ENCODE measurements around the gene EGLN3. TPM values are rescaled to one million over a fixed set of nuclear protein-coding genes. Genes with fewer than 3 reads are reported as not detected.
"Not testable (repeated sequence)": the region's sequence is repeated elsewhere in the genome, so short reads cannot be mapped to it uniquely, and the experiment has no call there.

Gene EGLN3
- total RNA-seq, 4 donors from 2014 or later = 161 to 299 (median 167) TPM

GRCh38 chr14:33929799-33930408 lies 21.0 kb downstream of the EGLN3 start:
- WGBS, 2 donors = 65 to 76% methylated on average over 2 of the region's 2 CpGs
- H3K4me3 ChIP-seq (ENCODE audit: low read depth, poor library complexity, severe bottlenecking) = no peak overlapping the region
- TF ChIP-seq CTCF (IDR thresholded peaks at IDR 0.05) (no peak), POLR2A (IDR thresholded peaks at IDR 0.05) (no peak)
- intact Hi-C loops (cut with DNase I; ENCODE audit: low total_unique reads) = no loop called here
- DNase-seq (ENCODE audit: low spot score in 2 of 2) = no peak

GRCh38 chr14:33928895-33929294 lies 22.0 kb downstream of the EGLN3 start:
- intact Hi-C loops (cut with DNase I; ENCODE audit: low total_unique reads) = no loop called here
- H3K4me3 ChIP-seq (ENCODE audit: low read depth, poor library complexity, severe bottlenecking) = no peak overlapping the region
- 78 to 89% methylated on average over 8 of the region's 8 CpGs for WGBS, 2 donors
- no peak for TF ChIP-seq POLR2A (IDR thresholded peaks at IDR 0.05)
- TF ChIP-seq CTCF (IDR thresholded peaks at IDR 0.05) = no peak
- no peak for DNase-seq (ENCODE audit: low spot score in 2 of 2)

- intact Hi-C loops (cut with DNase I; ENCODE audit: low total_unique reads) = no loop called here
- DNase-seq (ENCODE audit: low spot score in 2 of 2) = no peak
- no peak overlapping the region for H3K4me3 ChIP-seq (ENCODE audit: low read depth, poor library complexity, severe bottlenecking)
- WGBS, 2 donors = 88% methylated on average over 4 of the region's 4 CpGs
- TF ChIP-seq POLR2A (IDR thresholded peaks at IDR 0.05) (no peak), CTCF (IDR thresholded peaks at IDR 0.05) (no peak)
These were observed 22.9 kb downstream of the EGLN3 start for GRCh38 chr14:33927944-33928343.

- 97 to 99% methylated on average over 4 of the region's 4 CpGs for WGBS, 2 donors
- DNase-seq (ENCODE audit: low spot score in 2 of 2); H3K4me3 ChIP-seq (ENCODE audit: low read depth, poor library complexity, severe bottlenecking); intact Hi-C loops (cut with DNase I; ENCODE audit: low total_unique reads): not testable (repeated sequence)
These were observed 23.9 kb downstream of the EGLN3 start for GRCh38 chr14:33926967-33927366.

GRCh38 chr14:33925946-33926345 lies 24.9 kb downstream of the EGLN3 start:
- TF ChIP-seq CTCF (IDR thresholded peaks at IDR 0.05) (no peak), POLR2A (IDR thresholded peaks at IDR 0.05) (no peak)
- no peak overlapping the region for H3K4me3 ChIP-seq (ENCODE audit: low read depth, poor library complexity, severe bottlenecking)
- intact Hi-C loops (cut with DNase I; ENCODE audit: low total_unique reads) = no loop called here
- DNase-seq (ENCODE audit: low spot score in 2 of 2) = no peak

- no peak for TF ChIP-seq POLR2A (IDR thresholded peaks at IDR 0.05)
- no peak for TF ChIP-seq CTCF (IDR thresholded peaks at IDR 0.05)
- 77 to 78% methylated on average over 3 of the region's 3 CpGs for WGBS, 2 donors
- intact Hi-C loops (cut with DNase I; ENCODE audit: low total_unique reads) = no loop called here
- no peak overlapping the region for H3K4me3 ChIP-seq (ENCODE audit: low read depth, poor library complexity, severe bottlenecking)
- DNase-seq (ENCODE audit: low spot score in 2 of 2) = no peak
These were observed 25.6 kb downstream of the EGLN3 start for GRCh38 chr14:33925235-33925634.
